K562 (cell line): ENCODE measurements around the gene KRT5. TPM values are rescaled to one million over a fixed set of nuclear protein-coding genes. Genes with fewer than 3 reads are reported as not detected.

Source experiments
- ATAC-seq: fragments of 200-7000 bp; cut with Tn5 transposase; 3 replicates; pipeline ENCODE4 v1.9.1; 2020; ENCODE audit warnings: moderate library complexity
- BruUV-seq: library from RNA; stranded (reverse); fragments of 400-500 nt; replicated peaks from 2 replicates; lab custom pipeline; 2021; lab: Mats Ljungman, UMichigan
- CTCF ChIA-PET: fragments of 300-600 bp; formaldehyde crosslinking; extraction: SDS; loops from one replicate; lab custom pipeline; 2021; ENCODE audit warnings: low intra/inter-chr PET ratio; lab: Yijun Ruan, JAX
- POLR2A ChIA-PET: fragments of 300-600, 350-650 bp; sonication (Branson Sonifier 250); formaldehyde crosslinking; extraction: SDS; loops from one replicate; lab custom pipeline; 2021; ENCODE audit warnings: antibody characterized with exemption, inconsistent platforms; lab: Yijun Ruan, JAX
- DNase-seq, 4 experiments: peaks; one replicate each; pipeline versions ENCODE4 v3.0.0 to v3.0.0-alpha.2; 2011 to 2018; ENCODE audit warnings: low spot score in 3 of 4, mixed read lengths in 3 of 4; ENCODE audit errors: extremely low read depth in 1 of 4
- FAIRE-seq: peaks from 2 replicates; lab custom pipeline; 2011; peaks lifted over from hg19 to GRCh38; lab: Jason Lieb, UNC
- H2AFZ ChIP-seq: 2 replicates; pipeline ENCODE4 v1.6.0; 2011; ENCODE audit warnings: low read depth, low read length, control low read depth, inconsistent platforms
- H3K27ac ChIP-seq: fragments of 200-600 bp; 3 replicates; pipeline ENCODE4 v1.8.0; 2011; ENCODE audit warnings: low read depth, mild to moderate bottlenecking, control low read depth, inconsistent platforms, low read length, moderate library complexity, mixed read lengths; ENCODE audit errors: extremely low read depth
- H3K27me3 ChIP-seq, 2 experiments: fragments of 300-600 bp in 1 of 2; 2 replicates in 1 of 2; 3 replicates in 1 of 2; pipeline versions ENCODE4 v1.6.0 to v1.8.0; 2011; ENCODE audit warnings: inconsistent platforms in 2 of 2, low read length in 2 of 2, mild to moderate bottlenecking in 1 of 2, mixed read lengths in 1 of 2, moderate library complexity in 1 of 2; ENCODE audit not compliant: control insufficient read depth in 2 of 2, insufficient read depth in 2 of 2
- H3K36me3 ChIP-seq: fragments of 300-600 bp; 3 replicates; pipeline ENCODE4 v1.8.0; 2011; ENCODE audit warnings: mild to moderate bottlenecking, low read length, inconsistent platforms; ENCODE audit not compliant: control insufficient read depth, insufficient read depth
- H3K4me1 ChIP-seq, 2 experiments: fragments of 200-600 bp in 1 of 2; replicated peaks in 1 of 2; 2 replicates in 1 of 2; 3 replicates in 1 of 2; pipeline versions ENCODE4 v1.5.1 to v1.8.0; 2011; ENCODE audit warnings: inconsistent platforms in 2 of 2, low read length in 2 of 2, mild to moderate bottlenecking in 1 of 2, mixed read lengths in 1 of 2, moderate library complexity in 1 of 2; ENCODE audit not compliant: control insufficient read depth in 2 of 2, insufficient read depth in 2 of 2
- H3K4me2 ChIP-seq: 2 replicates; pipeline ENCODE4 v1.6.1; 2011; ENCODE audit warnings: low read length, control low read depth, inconsistent platforms, mixed read lengths; ENCODE audit not compliant: insufficient read depth
- H3K4me3 ChIP-seq: fragments of 200-600 bp; sonication (generic), shearing (Covaris generic); 2 replicates; pipeline ENCODE4 v1.5.1; 2016; ENCODE audit warnings: control low read depth, inconsistent platforms
- H3K79me2 ChIP-seq: fragments of 200-600 bp; 3 replicates; pipeline ENCODE4 v1.8.0; 2011; ENCODE audit warnings: low read length, inconsistent platforms; ENCODE audit not compliant: control insufficient read depth, insufficient read depth
- H3K9ac ChIP-seq, 2 experiments: 2 replicates each; pipeline versions ENCODE4 v1.6.0 to v1.6.1; 2011; ENCODE audit warnings: low read depth in 2 of 2, low read length in 2 of 2, control low read depth in 1 of 2, inconsistent platforms in 1 of 2, mild to moderate bottlenecking in 1 of 2, mixed read lengths in 1 of 2; ENCODE audit not compliant: insufficient read depth in 1 of 2
- H3K9me1 ChIP-seq: one replicate; pipeline ENCODE4 v1.6.0; 2011; ENCODE audit warnings: inconsistent platforms, mild to moderate bottlenecking, low read length, moderate library complexity; ENCODE audit not compliant: control insufficient read depth, insufficient read depth
- H3K9me3 ChIP-seq: replicated peaks from 2 replicates; pipeline ENCODE4 v1.5.1; 2011; ENCODE audit warnings: low read depth, low read length, inconsistent platforms; ENCODE audit not compliant: control insufficient read depth, insufficient read depth
- H4K20me1 ChIP-seq: replicated peaks from 2 replicates; pipeline ENCODE4 v1.6.1; 2011; ENCODE audit warnings: low read length, inconsistent platforms, mixed read lengths; ENCODE audit not compliant: control insufficient read depth, insufficient read depth
- ATF2 ChIP-seq: sonication (generic); formaldehyde crosslinking; IDR thresholded peaks from 2 replicates; pipeline ENCODE4 v1.8.1; 2022; ENCODE audit warnings: missing genetic modification reagents
- CBFA2T3 ChIP-seq: fragments of 450-650 bp; IDR thresholded peaks from 2 replicates; pipeline ENCODE4 v1.6.1; 2017
- CBX8 ChIP-seq: fragments of 200-600 bp; sonication (generic); IDR thresholded peaks from 2 replicates; pipeline ENCODE4 v1.6.1; 2012; ENCODE audit warnings: borderline replicate concordance, mixed run types, low read depth, mild to moderate bottlenecking, moderate library complexity, mixed read lengths, low read length, control low read depth, inconsistent platforms; ENCODE audit not compliant: poor library complexity, severe bottlenecking; ENCODE audit errors: extremely low read depth
- CCAR2 ChIP-seq: fragments of 200-400 bp; formaldehyde crosslinking; IDR thresholded peaks from 2 replicates; pipeline ENCODE4 v1.6.1; 2017; ENCODE audit warnings: mild to moderate bottlenecking, low read depth, low read length
- CUX1 ChIP-seq: fragments of 200-800 bp; sonication (Bioruptor generic); IDR thresholded peaks from 2 replicates; pipeline ENCODE4 v1.6.1; 2016; ENCODE audit warnings: missing genetic modification characterization, missing compliant biosample characterization
- HIVEP1 ChIP-seq: fragments of 250-450 bp; sonication (Bioruptor Pico); IDR thresholded peaks from 2 replicates; pipeline ENCODE4 v1.4.0; 2020; ENCODE audit warnings: mild to moderate bottlenecking
- JUND ChIP-seq, 2 experiments: IDR thresholded peaks; 2 replicates in 1 of 2; 3 replicates in 1 of 2; pipeline ENCODE4 v1.6.1; 2011; ENCODE audit warnings: borderline replicate concordance in 2 of 2, low read depth in 2 of 2, low read length in 2 of 2, improper control_type of control experiment in 1 of 2, missing biosample characterization in 1 of 2, missing genetic modification characterization in 1 of 2, missing genetic modification reagents in 1 of 2
- MYBL2 ChIP-seq, 2 experiments: fragments of 450-650 bp in 1 of 2; sonication (generic) in 1 of 2; formaldehyde crosslinking in 1 of 2; IDR thresholded peaks; 2 replicates each; pipeline versions ENCODE4 v1.6.1 to v1.8.1; 2017 to 2022; ENCODE audit warnings: borderline replicate concordance in 1 of 2, inconsistent platforms in 1 of 2, low read depth in 1 of 2, mild to moderate bottlenecking in 1 of 2, missing genetic modification reagents in 1 of 2, moderate library complexity in 1 of 2
- PHF21A ChIP-seq: fragments of 450-650 bp; IDR thresholded peaks from 2 replicates; pipeline ENCODE4 v1.6.1; 2017; ENCODE audit warnings: low read depth, borderline replicate concordance
- PURB ChIP-seq: sonication (generic); formaldehyde crosslinking; IDR thresholded peaks from 2 replicates; pipeline ENCODE4 v1.9.0; 2021; ENCODE audit warnings: low read depth, mild to moderate bottlenecking, missing genetic modification reagents
- SIX5 ChIP-seq, 2 experiments: IDR thresholded peaks; 2 replicates each; pipeline ENCODE4 v1.6.1; 2011; ENCODE audit warnings: low read length in 2 of 2, borderline replicate concordance in 1 of 2, low read depth in 1 of 2, mild to moderate bottlenecking in 1 of 2, moderate library complexity in 1 of 2; ENCODE audit not compliant: insufficient read depth in 1 of 2
- SMC3 ChIP-seq: conservative IDR thresholded peaks from 2 replicates; pipeline ENCODE4 v1.6.1; 2011; ENCODE audit warnings: low read depth, low read length, improper control_type of control experiment; ENCODE audit not compliant: insufficient read depth
- SNIP1 ChIP-seq: fragments of 450-650 bp; IDR thresholded peaks from 2 replicates; pipeline ENCODE4 v1.7.1; 2017; ENCODE audit warnings: low read depth, mild to moderate bottlenecking
- SNRNP70 ChIP-seq: fragments of 200-400 bp; formaldehyde crosslinking; optimal IDR thresholded peaks from 2 replicates; pipeline ENCODE3; 2017; ENCODE audit warnings: low read depth, low read length
- YBX1 ChIP-seq: fragments of 450-650 bp; IDR thresholded peaks from 2 replicates; pipeline ENCODE4 v1.7.1; 2016; ENCODE audit warnings: mild to moderate bottlenecking
- WGBS: fragments of 100-300 bp; shearing (Covaris generic); methylation state at CpG from one replicate; pipeline ENCODE4 v1.1.6; 2016; ENCODE audit warnings: low coverage, mixed read lengths; ENCODE audit not compliant: insufficient coverage; ENCODE audit errors: missing lambda C conversion rate; 5-methylcytosine and 5-hydroxymethylcytosine counted together
- in situ Hi-C: fragments of 300-500 bp; cut with MboI; formaldehyde crosslinking; loops from 4 replicates; pipeline ENCODE4 v1.15.0; 2018; ENCODE audit warnings: inconsistent platforms, mixed read lengths
- intact Hi-C: fragments of 100-400 bp; cut with micrococcal nuclease; formaldehyde crosslinking; loops from 2 replicates; pipeline ENCODE4 v1.14.2; 2022
- polyA plus RNA-seq, 8 experiments: library from polyadenylated mRNA; depleted of rRNA in 4 of 8; stranded (reverse) in 5 of 8; unstranded in 3 of 8; fragments of >200 nt; fragmentation: Nextera tagmentation in 2 of 8; fragmentation: Illumina TruSeq in 1 of 8; extraction: Ambion mirVana in 2 of 8; extraction: Trizol in 1 of 8; gene quantifications; 2 replicates each; pipeline versions ENCODE4 v1.2.1 to v1.2.3, GENCODE V29; 2011 to 2014; ENCODE audit warnings: inconsistent platforms in 1 of 8, missing spikeins in 1 of 8
- total RNA-seq, 7 experiments: library from RNA; depleted of rRNA in 6 of 7; stranded (reverse); fragments of >200 nt in 6 of 7; fragmentation: Illumina TruSeq in 2 of 7; extraction: Trizol in 2 of 7; gene quantifications; 2 replicates each; pipeline versions ENCODE4 v1.2.1 to v1.2.3, GENCODE V29; 2011 to 2021; ENCODE audit warnings: low replicate concordance in 1 of 7

KRT5 gene
- total and polyA plus RNA-seq, 9 of the 15 experiments (the other 6 are each of a cell fraction or from before 2014, with no cell fraction given): 0.32 TPM; not detected in 8

GRCh38 chr12:52552681-52553195 is 32.5 kb upstream of the KRT5 start, which contains the start of gene KRT71:
Gene KRT71 (minus strand): TSS chr12:52553145. CDS start chr12:52553077, 68 bp downstream.
- no TSS peak for BruUV-seq
- intact Hi-C loops: no loop called here
- TF ChIP-seq CBX8 (no peak), PURB (CRISPR knock-in tag) (no peak), SIX5 (IDR thresholded peaks at IDR 0.05; ENCODE audit: borderline replicate concordance in 1 of 2, insufficient read depth in 1 of 2, low read depth in 1 of 2, low read length in 2 of 2) (no peak), HIVEP1 (no peak), SMC3 (no peak), PHF21A (no peak), JUND (IDR thresholded peaks at IDR 0.05; ENCODE audit: borderline replicate concordance, low read depth, low read length) (no peak), JUND (tag; IDR thresholded peaks at IDR 0.05; ENCODE audit: borderline replicate concordance, low read depth, low read length) (no peak), CBFA2T3 (no peak), SNIP1 (no peak), CCAR2 (no peak), ATF2 (CRISPR knock-in tag) (no peak), SNRNP70 (no peak), MYBL2 (IDR thresholded peaks at IDR 0.05; ENCODE audit: low read depth) (no peak), MYBL2 (CRISPR knock-in tag; IDR thresholded peaks at IDR 0.05; ENCODE audit: borderline replicate concordance) (no peak), CUX1 (CRISPR knock-in tag) (no peak), YBX1 (no peak)

More at GRCh38 chr12:52552681-52553195, 32.5 kb upstream of the KRT5 start, which contains the start of gene KRT71:
- Histone ChIP-seq H3K4me3 (no peak within 1 kb of the TSS), H3K27me3 (peaks cover 5 to 56% of the 10 kb centered on the region in 2 experiments; a peak in 3 of 5 replicates), H3K36me3 (no peaks in the 10 kb centered on the region), H3K4me1 (no peaks in the 10 kb centered on the region), H3K9me1 (no peaks in the 10 kb centered on the region), H3K4me2 (no peak within 1 kb of the TSS), H3K9ac (peak within 1 kb of the TSS in 1 of 2 experiments; percentile 45; a peak in 1 of 4 replicates), H3K27ac (no peak within 1 kb of the TSS), H4K20me1 (peaks cover 14% of the 10 kb centered on the region; the same call in 1 of the 2 replicates), H2AFZ (no peak within 1 kb of the TSS), H3K9me3 (no peaks in the 10 kb centered on the region), H3K79me2 (no peaks in the 10 kb centered on the region)
- no peak for DNase-seq
- POLR2A ChIA-PET: interaction anchor here (0.6 to 1.2 kb wide), 2 partner anchors 9 to 51 kb away, joined by 5 to 7 read pairs; no protein-coding TSS in a partner anchor
- WGBS: 1% methylated on average over 14 of the region's 14 CpGs
- in situ Hi-C loops: no loop called here
- CTCF ChIA-PET: no interaction called here
- no peak for FAIRE-seq
- no peak for ATAC-seq
